ENCODE results near the gene LEFTY1.

- TF ChIP-seq, protein P1, sequence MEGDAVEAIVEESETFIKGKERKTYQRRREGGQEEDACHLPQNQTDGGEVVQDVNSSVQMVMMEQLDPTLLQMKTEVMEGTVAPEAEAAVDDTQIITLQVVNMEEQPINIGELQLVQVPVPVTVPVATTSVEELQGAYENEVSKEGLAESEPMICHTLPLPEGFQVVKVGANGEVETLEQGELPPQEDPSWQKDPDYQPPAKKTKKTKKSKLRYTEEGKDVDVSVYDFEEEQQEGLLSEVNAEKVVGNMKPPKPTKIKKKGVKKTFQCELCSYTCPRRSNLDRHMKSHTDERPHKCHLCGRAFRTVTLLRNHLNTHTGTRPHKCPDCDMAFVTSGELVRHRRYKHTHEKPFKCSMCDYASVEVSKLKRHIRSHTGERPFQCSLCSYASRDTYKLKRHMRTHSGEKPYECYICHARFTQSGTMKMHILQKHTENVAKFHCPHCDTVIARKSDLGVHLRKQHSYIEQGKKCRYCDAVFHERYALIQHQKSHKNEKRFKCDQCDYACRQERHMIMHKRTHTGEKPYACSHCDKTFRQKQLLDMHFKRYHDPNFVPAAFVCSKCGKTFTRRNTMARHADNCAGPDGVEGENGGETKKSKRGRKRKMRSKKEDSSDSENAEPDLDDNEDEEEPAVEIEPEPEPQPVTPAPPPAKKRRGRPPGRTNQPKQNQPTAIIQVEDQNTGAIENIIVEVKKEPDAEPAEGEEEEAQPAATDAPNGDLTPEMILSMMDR (IDR thresholded peaks at IDR 0.05; ENCODE audit: insufficient read depth, low read length) = no peak
- no peak for TF ChIP-seq POLR2AphosphoS5 (IDR thresholded peaks at IDR 0.05; ENCODE audit: low read depth)
Observed at GRCh38 chr1:225876900-225877510, 11.9 kb downstream of the LEFTY1 start.
